WTC11 (cell line): ENCODE measurements around the gene POLDIP3.

ENCODE experiments used
- ATF2 ChIP-seq: sonication (generic); formaldehyde crosslinking; IDR thresholded peaks from 2 replicates; pipeline ENCODE4 v1.8.1; 2022; ENCODE audit warnings: low read depth, missing genetic modification reagents, borderline replicate concordance
- CREB1 ChIP-seq: sonication (generic); formaldehyde crosslinking; IDR thresholded peaks from 2 replicates; pipeline ENCODE4 v1.8.0; 2023; ENCODE audit warnings: mild to moderate bottlenecking, missing genetic modification reagents
- CTCF ChIP-seq: fragments of 200-600 bp; IDR thresholded peaks from 2 replicates; pipeline ENCODE4 v1.8.0; 2022; ENCODE audit warnings: antibody characterized with exemption
- FOXP4 ChIP-seq: sonication (generic); formaldehyde crosslinking; IDR thresholded peaks from 2 replicates; pipeline ENCODE4 v1.8.0; 2022; ENCODE audit warnings: mild to moderate bottlenecking, missing genetic modification reagents
- GABPB1 ChIP-seq: sonication (generic); formaldehyde crosslinking; IDR thresholded peaks from 2 replicates; pipeline ENCODE4 v1.8.1; 2023; ENCODE audit warnings: mild to moderate bottlenecking, missing genetic modification reagents
- NFE2L1 ChIP-seq: sonication (generic); formaldehyde crosslinking; IDR thresholded peaks from 2 replicates; pipeline ENCODE4 v1.8.1; 2023; ENCODE audit warnings: missing genetic modification reagents
- NR2C2 ChIP-seq: sonication (generic); formaldehyde crosslinking; IDR thresholded peaks from 2 replicates; pipeline ENCODE4 v1.8.0; 2022; ENCODE audit warnings: mild to moderate bottlenecking, missing genetic modification reagents
- SP1 ChIP-seq: sonication (generic); formaldehyde crosslinking; conservative IDR thresholded peaks from 2 replicates; pipeline ENCODE4 v1.8.1; 2022; ENCODE audit warnings: missing genetic modification reagents
- ZMAT4 ChIP-seq: fragments of 250-450 bp; sonication (Bioruptor Pico); IDR thresholded peaks from 2 replicates; pipeline ENCODE4 v1.9.0; 2021; ENCODE audit warnings: mild to moderate bottlenecking
- ZNF512 ChIP-seq: sonication (generic); formaldehyde crosslinking; IDR thresholded peaks from 2 replicates; pipeline ENCODE4 v1.8.1; 2022; ENCODE audit warnings: missing genetic modification reagents, borderline replicate concordance

- TF ChIP-seq CTCF (no peak), NR2C2 (CRISPR knock-in tag) (no peak), ZNF512 (CRISPR knock-in tag) (no peak), ATF2 (no peak), NFE2L1 (CRISPR knock-in tag) (no peak), CREB1 (CRISPR knock-in tag) (no peak), FOXP4 (no peak), ZMAT4 (CRISPR knock-in tag) (no peak), GABPB1 (CRISPR knock-in tag) (no peak), SP1 (CRISPR knock-in tag) (no peak)
These were observed 50.0 kb downstream of the POLDIP3 start for GRCh38 chr22:42564699-42565098.
